ENCODE data around the gene CDH4.

The CDH4 gene

GRCh38 chr20:61455508-61456215, 203.6 kb downstream of the CDH4 start:
- POLR2A ChIA-PET, result no interaction called here
- H3K27ac ChIP-seq (ENCODE audit: extremely low read depth, low read depth, low read length), result no peak overlapping the region
- CTCF ChIA-PET, result no interaction called here

GRCh38 chr20:61457725-61458124, 205.7 kb downstream of the CDH4 start:
- Histone ChIP-seq H3K4me3 (ENCODE audit: low read depth, low read length) (no peak overlapping the region), H3K4me1 (ENCODE audit: control insufficient read depth, insufficient read depth, low read length) (no peaks in the 10 kb centered on the region), H3K9me3 (ENCODE audit: control insufficient read depth, insufficient read depth, low read depth, low read length) (no peaks in the 10 kb centered on the region), H3K27ac (ENCODE audit: extremely low read depth, low read depth, low read length) (no peak overlapping the region), H3K36me3 (ENCODE audit: control insufficient read depth in 2 of 2, insufficient read depth in 1 of 2, low read length in 2 of 2) (no peaks in the 10 kb centered on the region)
- TF ChIP-seq ZNF223 (tag by site-specific recombination; IDR thresholded peaks at IDR 0.05) (no peak), HOXD13 (CRISPR knock-in tag; IDR thresholded peaks at IDR 0.05; ENCODE audit: borderline replicate concordance) (0 out of 2 replicates have a peak, but pooled peaks have one; percentile 32)
- ChIA-PET POLR2A (no interaction called here), CTCF (no interaction called here)

More at GRCh38 chr20:61455508-61456215, 203.6 kb downstream of the CDH4 start:
- Histone ChIP-seq H3K9me3 (ENCODE audit: control insufficient read depth, insufficient read depth, low read depth, low read length) (no peaks in the 10 kb centered on the region), H3K4me1 (ENCODE audit: control insufficient read depth, insufficient read depth, low read length) (no peaks in the 10 kb centered on the region), H3K36me3 (ENCODE audit: control insufficient read depth in 2 of 2, insufficient read depth in 1 of 2, low read length in 2 of 2) (no peaks in the 10 kb centered on the region), H3K4me3 (ENCODE audit: low read depth, low read length) (no peak overlapping the region)
- TF ChIP-seq ZNF366 (tag by site-specific recombination; conservative IDR thresholded peaks at IDR 0.05) (peak; percentile 98), HOXC10 (CRISPR knock-in tag; IDR thresholded peaks at IDR 0.05) (no peak), ZNF19 (tag by site-specific recombination; IDR thresholded peaks at IDR 0.05; ENCODE audit: low read depth) (no peak), IKZF3 (tag by site-specific recombination; IDR thresholded peaks at IDR 0.05) (no peak)

GRCh38 chr20:61458146-61458746, 206.2 kb downstream of the CDH4 start:
- CTCF ChIA-PET, result no interaction called here
- no peak for TF ChIP-seq ZBTB21 (tag by site-specific recombination; IDR thresholded peaks at IDR 0.05)
- no peak for TF ChIP-seq ZXDB (tag by site-specific recombination; IDR thresholded peaks at IDR 0.05)
- no peak for TF ChIP-seq ZNF433 (tag by site-specific recombination; IDR thresholded peaks at IDR 0.05; ENCODE audit: low read depth)
- no peak for TF ChIP-seq ZNF280D (tag by site-specific recombination; IDR thresholded peaks at IDR 0.05)
- no peak for TF ChIP-seq SP3 (tag by site-specific recombination; IDR thresholded peaks at IDR 0.05)
- TF ChIP-seq ZNF239 (tag by site-specific recombination; IDR thresholded peaks at IDR 0.05), result 0 out of 2 replicates have a peak, but pooled peaks have one; percentile 11
- TF ChIP-seq ZNF280C (tag by site-specific recombination; IDR thresholded peaks at IDR 0.05), result peak; percentile 21; the same call in 1 of the 2 replicates
- TF ChIP-seq ZNF791 (tag by site-specific recombination; IDR thresholded peaks at IDR 0.05), result peak; percentile 19; the same call in 1 of the 2 replicates
- TF ChIP-seq ZNF292 (tag by site-specific recombination; IDR thresholded peaks at IDR 0.05; ENCODE audit: borderline replicate concordance, low read depth), result no peak
- no peak for TF ChIP-seq ZNF571 (tag by site-specific recombination; IDR thresholded peaks at IDR 0.05)
- H3K27ac ChIP-seq (ENCODE audit: extremely low read depth, low read depth, low read length), result no peak overlapping the region
- POLR2A ChIA-PET, result no interaction called here
- no peaks in the 10 kb centered on the region for H3K4me1 ChIP-seq (ENCODE audit: control insufficient read depth, insufficient read depth, low read length)
- H3K4me3 ChIP-seq (ENCODE audit: low read depth, low read length), result no peak overlapping the region
- no peaks in the 10 kb centered on the region for H3K36me3 ChIP-seq (ENCODE audit: control insufficient read depth in 2 of 2, insufficient read depth in 1 of 2, low read length in 2 of 2)
- no peaks in the 10 kb centered on the region for H3K9me3 ChIP-seq (ENCODE audit: control insufficient read depth, insufficient read depth, low read depth, low read length)
